PFSK-1 (cell line): ENCODE results near the gene ZNF71.

Experiments
- REST ChIP-seq, 2 experiments: IDR thresholded peaks; 2 replicates each; pipeline versions ENCODE4 v1.6.1 to v1.8.0; 2011 to 2012; ENCODE audit warnings: low read depth in 2 of 2, low read length in 2 of 2, control low read depth in 1 of 2, inconsistent platforms in 1 of 2, mild to moderate bottlenecking in 1 of 2, moderate library complexity in 1 of 2; ENCODE audit not compliant: insufficient read depth in 1 of 2
- TAF1 ChIP-seq: IDR thresholded peaks from 2 replicates; pipeline ENCODE4 v1.6.1; 2012; ENCODE audit warnings: low read length, control low read depth, borderline replicate concordance; ENCODE audit not compliant: insufficient read depth

- TF ChIP-seq TAF1 (no peak), REST (IDR thresholded peaks at IDR 0.05; ENCODE audit: insufficient read depth in 1 of 2, low read depth in 2 of 2, low read length in 2 of 2) (no peak)
These were observed 13.3 kb downstream of the ZNF71 start for GRCh38 chr19:56608274-56608964.
